Fibroblast of skin of right quadriceps (primary cell): Measurements from ENCODE around the gene ENG.
"Not testable (repeated sequence)": the region's sequence is repeated elsewhere in the genome, so short reads cannot be mapped to it uniquely, and the experiment has no call there.

Experiments used
- DNase-seq: peaks from one replicate; pipeline ENCODE4 v3.0.0-alpha.2; 2013

Gene ENG

GRCh38 chr9:127878001-127878651 is 23.7 kb upstream of the ENG start:
- DNase-seq: no peak

- DNase-seq: peak; percentile 55
Measured at GRCh38 chr9:127877566-127877998, 23.1 kb upstream of the ENG start, which contains the start of gene AK1. Gene AK1 (minus strand): TSS chr9:127877675. CDS start chr9:127874617, 3,058 bp downstream.

- no peak for DNase-seq
Measured at GRCh38 chr9:127876764-127877562, 22.5 kb upstream of the ENG start.

- no peak for DNase-seq
Measured at GRCh38 chr9:127876026-127876763, 21.7 kb upstream of the ENG start.

- peak; percentile 61 for DNase-seq
Measured at GRCh38 chr9:127875306-127875966, 21.0 kb upstream of the ENG start.

GRCh38 chr9:127874301-127875221 is 20.1 kb upstream of the ENG start:
- DNase-seq: no peak

GRCh38 chr9:127873886-127874285 is 19.4 kb upstream of the ENG start:
- no peak for DNase-seq

- DNase-seq: no peak
Measured at GRCh38 chr9:127873223-127873691, 18.8 kb upstream of the ENG start.

GRCh38 chr9:127872369-127873222 is 18.1 kb upstream of the ENG start:
- no peak for DNase-seq

- DNase-seq: no peak
Measured at GRCh38 chr9:127871531-127871930, 17.1 kb upstream of the ENG start.

GRCh38 chr9:127870887-127871286 is 16.4 kb upstream of the ENG start:
- no peak for DNase-seq

- DNase-seq: not testable (repeated sequence)
Measured at GRCh38 chr9:127870153-127870491, 15.7 kb upstream of the ENG start.

GRCh38 chr9:127869310-127870152 is 15.1 kb upstream of the ENG start:
- peak; percentile 70 for DNase-seq

GRCh38 chr9:127868278-127868902 is 13.9 kb upstream of the ENG start:
- no peak for DNase-seq

GRCh38 chr9:127867356-127868277 is 13.2 kb upstream of the ENG start:
- no peak for DNase-seq

GRCh38 chr9:127866535-127866934 is 12.1 kb upstream of the ENG start:
- no peak for DNase-seq

GRCh38 chr9:127865645-127866464 is 11.4 kb upstream of the ENG start:
- no peak for DNase-seq
